Stimulated activated CD4-positive, alpha-beta T cell treated with anti-CD3 and anti-CD28 coated beads, Interleukin-4, amount 100 ng/mL, for 1 hour (primary cell): ENCODE data around the gene SLC39A1.
"Not testable (repeated sequence)": the region's sequence is repeated elsewhere in the genome, so short reads cannot be mapped to it uniquely, and the experiment has no call there.

Source experiments
- DNase-seq: peaks from one replicate; pipeline ENCODE4 v3.0.0-alpha.2; 2020

Gene SLC39A1

DNA sequence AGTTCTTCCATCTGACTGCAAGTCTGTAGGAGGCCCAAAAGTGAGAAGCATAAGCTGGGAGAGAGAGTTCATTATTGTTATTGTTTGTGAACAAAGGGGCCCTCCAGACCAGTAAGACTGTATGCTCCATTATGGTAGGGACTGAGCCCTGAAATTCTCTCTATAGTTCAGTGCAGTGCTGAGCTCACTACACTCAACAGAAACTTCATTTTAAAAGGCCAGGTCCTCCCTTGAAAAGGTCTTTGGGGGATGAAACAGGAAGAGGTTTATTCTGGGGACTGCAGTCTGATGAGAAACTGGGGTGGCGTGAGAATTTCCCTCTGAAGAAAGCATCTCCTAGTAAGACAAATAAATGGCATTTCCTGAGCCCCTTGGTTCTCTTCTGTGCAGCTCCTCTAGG lies 35.1 kb downstream of the SLC39A1 start:
- DNase-seq: no peak

DNA sequence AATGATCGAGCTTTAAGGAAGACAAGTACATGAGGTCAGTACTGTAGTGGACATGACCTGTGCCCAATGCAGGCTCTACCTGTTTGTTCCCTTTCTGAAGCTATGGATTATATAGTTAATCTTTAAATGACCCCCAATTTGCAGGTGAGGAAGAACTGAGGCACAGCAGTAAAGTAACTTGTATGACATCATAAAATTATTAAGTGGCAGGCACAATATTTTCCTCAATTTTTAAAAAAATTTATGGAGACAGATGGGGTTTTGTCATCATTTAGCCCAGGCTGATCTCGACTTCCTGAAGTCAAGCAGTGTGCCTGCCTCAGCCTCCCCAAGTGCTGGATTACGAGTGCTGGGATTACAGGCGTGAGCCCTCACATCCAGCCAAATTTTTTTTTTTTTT lies 36.9 kb downstream of the SLC39A1 start:
- DNase-seq: no peak

DNA sequence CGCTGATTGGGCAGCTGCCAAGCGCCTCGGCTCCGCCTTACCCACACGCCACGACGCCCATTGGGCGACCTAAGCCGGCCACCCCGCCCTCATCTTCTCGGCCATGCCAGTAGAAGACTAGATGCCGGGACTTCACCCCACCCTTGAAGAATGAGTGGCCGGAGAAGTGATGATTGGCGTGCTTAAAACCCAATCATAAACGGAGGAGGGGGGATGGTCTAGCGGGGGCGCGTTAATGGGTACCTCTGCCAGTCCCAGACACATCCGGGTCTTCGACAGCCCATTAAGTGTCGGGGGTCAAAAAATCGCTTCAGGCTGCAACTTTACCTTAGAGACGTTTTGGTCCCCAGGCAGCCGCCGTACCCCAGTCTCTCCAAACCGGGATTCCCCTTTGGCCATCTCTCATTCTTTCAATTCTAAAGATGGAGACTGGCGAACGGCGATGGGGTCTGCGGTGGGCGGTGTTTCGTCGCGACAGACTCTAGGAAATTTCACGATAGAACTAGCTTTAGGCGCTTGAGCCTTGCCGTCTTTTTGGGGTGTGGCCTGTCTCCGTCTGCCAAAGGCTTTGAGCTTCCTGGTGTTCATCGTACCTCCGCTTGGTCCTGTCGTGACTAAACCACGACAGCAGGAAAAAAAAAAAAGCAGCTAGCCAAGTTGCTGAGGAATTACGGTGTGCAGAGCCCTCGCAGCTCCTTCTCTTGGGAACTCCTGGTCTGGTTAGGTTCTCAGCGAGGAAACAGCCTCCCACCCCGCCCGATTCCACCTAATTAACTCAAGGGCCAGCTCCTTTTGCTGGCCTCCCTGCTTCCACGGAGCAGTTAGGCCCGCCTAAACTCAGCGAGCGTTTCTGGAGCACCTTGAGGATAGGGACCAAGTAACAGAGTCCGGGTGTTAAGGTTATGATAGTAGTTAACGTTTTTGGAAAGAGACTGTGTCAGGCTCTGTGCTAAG lies 40.1 kb downstream of the SLC39A1 start, which contains the start of gene GATAD2B:
Gene GATAD2B, minus strand, starts transcription at position 1 of the 954 bp plus-strand sequence. CDS start 94,625 bp downstream, outside the sequence.
- peak; percentile 97 for DNase-seq

DNA sequence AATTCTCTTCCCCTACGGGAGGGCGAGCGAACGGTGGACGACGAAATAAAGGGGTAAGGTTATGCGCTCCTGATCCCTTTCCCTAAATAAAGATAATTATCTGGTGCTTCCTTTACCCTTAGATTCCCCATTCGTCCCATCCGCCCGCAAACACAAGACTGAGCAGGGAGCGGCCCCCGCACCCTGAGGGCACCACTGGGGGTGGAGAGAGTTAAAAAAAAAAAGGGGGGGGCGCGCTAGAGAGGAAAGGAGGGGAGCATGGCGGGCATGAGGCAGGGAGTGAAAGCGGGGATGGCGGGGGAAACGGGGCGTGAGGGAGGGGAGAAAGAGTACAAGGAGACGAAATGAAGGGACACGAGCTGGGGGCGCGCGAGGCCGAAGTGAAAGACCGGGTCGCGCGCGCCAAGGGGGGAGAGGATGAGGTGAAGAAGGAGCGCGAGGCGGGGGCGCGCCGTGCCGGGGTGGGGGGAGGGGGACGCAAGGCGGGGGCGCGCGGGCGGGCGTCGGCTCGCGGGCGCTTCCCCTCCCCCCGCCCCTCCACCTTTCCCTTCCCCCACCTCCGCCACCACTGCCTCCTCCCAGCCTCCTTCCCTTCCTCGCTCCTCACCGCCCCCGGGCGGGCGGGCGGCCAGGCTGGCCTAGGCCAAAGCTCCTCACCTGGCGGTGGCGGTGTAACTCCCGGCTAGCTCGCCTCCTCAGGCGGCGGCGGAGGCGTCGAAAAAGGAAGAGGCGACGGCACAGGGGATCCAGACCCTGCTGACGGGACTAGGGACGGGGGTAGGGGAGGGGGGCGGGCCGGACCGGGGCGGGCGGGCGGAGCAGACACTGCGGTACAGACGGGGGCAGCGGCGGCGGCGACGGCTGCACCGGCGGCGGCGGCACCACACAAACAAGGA lies 41.0 kb downstream of the SLC39A1 start:
- DNase-seq: peak; percentile 69

DNA sequence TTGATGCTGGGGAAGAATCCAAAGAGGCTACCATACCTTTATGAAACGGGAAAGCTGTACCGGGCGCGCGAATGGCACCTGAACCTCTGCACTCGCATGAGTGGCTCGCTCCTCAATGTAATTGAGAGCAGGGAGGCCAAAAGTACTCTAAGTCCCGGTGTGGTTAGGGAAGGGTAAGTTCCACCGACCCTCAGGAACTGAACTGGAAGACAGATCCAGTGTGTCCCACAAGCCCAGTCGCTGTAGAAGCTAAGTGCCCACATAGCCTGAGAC lies 41.6 kb downstream of the SLC39A1 start:
- DNase-seq: no peak

DNA sequence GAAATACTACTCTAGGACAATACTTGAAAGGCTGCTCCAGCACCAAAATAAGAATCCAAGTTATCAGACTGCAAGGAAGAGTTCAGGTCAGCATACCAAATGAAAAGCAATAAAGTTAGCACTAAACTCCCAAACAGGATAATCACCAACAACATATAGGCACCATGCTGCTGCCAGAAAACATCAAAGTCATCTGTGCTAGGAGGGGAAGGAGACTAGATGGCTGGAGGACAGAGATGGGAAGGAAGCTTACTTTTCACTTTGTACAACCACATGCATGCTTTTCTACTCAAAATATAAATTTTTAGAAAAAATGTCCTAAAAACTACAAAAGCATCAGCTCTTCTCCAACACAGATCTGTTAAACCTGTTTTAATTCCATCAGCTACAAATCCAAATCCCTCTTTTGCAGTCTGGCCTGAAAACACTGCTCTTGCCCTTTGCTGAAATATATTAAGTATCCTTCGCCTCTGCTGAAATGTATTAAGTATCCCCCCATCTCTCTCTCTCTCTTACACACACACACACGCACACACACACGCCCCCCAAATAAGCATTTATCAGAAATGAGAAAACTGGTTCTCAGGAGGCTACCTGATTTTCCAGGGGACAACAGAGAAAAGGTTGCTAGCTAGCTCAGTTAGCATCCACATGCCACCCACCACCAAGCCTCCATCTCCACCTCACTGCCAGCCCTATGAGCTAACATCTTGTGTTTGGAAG lies 42.1 kb downstream of the SLC39A1 start:
- DNase-seq: no peak

DNA sequence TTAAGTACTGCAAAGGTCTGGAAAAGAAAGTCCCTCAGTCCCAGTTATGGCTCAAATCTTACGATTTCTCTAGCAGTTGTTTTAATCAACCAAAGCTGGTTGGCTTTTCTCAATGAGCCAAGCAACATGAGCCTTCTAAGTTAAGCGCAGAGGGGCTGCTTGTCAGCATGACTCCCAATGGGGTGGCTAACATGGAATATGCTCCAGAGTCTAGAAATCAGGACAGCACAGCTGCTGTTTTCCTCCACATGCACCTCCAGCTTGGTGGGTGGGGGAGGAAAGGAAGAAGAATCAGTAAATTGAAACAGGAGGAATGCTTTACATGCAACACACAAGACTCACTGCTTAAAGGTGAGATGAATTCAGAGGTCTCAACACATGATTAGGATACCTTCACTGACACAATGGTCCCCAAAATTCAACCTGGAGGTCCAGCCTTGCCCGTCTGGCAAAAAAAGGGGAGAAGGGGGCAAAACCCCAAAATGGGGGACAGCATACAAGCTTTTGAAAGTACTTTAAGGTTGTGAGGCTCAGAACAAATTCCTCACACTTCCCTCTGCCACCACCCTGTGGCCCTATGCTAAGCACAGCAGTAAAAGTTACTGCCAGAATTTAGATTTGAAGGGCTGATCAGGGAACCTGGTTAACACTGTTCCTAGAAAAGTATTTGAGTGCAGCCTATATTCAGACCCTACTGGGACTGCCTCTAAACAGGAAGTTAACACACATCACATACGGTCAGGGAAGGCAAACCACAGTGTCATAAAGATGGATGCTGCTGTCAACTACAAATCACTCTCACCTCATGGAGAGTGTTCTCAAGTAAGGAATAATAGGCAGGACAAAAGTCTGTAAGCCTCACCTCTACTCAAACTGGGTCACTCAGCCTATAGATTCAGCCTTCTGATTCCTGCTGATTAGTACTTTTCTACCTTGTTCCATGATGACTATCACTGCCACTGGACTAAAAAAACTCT lies 43.2 kb downstream of the SLC39A1 start:
- no peak for DNase-seq

DNA sequence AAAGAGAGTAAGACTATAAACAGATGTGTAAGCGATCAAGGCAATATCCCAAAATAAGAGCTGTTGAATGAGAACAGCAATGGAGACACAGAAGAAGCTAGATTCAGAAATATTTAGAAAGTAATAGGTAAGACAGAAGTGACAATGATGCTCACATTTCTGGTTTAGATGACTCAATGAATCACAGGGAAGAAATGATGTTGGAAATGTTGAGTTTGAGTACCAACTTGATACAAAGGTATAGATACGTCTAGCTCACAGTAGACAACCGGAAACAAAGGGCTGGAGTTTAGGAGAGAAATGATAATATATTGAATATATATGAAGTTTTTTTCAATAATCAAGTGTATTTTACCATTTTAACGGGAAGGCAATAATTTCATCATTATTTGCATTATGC lies 47.0 kb downstream of the SLC39A1 start:
- DNase-seq: no peak

DNA sequence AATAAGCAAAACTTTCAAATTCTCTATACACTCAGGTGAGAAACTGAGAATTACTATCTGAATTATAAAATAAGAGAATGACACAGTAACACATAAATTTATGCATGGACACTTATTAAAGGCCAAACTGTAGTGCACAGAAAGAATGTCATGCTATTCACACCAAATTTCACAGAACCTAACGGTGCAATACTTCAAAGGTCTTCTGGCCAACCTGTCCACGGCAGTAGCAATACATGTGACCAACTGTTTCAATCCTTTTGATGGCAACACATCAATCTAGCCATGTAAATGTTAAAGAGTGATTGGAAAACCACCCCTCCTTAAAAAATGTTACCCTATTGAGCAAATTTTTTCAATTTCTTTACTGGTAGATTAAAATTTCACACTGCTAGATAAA lies 51.0 kb downstream of the SLC39A1 start:
- no peak for DNase-seq

DNA sequence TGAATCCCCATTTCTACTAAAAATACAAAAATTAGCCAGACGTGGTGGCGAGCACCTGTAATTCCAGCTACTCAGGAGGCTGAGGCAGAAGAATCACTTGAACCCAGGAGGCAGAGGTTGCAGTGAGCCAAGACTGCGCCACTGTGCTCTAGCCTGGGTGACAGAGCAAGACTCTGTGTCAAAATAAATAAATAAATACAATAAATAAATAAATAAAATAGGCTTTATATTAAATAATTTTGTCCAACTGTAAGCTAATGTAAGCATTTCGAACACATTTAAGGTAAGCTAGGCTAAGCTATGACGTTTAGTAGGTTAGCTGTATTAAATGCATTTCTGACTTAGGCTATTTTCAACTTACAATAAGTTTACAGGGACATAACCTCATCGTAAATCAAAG lies 52.8 kb downstream of the SLC39A1 start:
- DNase-seq: not testable (repeated sequence)
